Upper lobe of left lung (tissue), 6 donors: ENCODE data around the gene EPOP. TPM values are rescaled to one million over a fixed set of nuclear protein-coding genes. Genes with fewer than 3 reads are reported as not detected.

Experiments
- ATAC-seq, 2 donors: fragments of 200-7000 bp; cut with Tn5 transposase; one replicate each; pipeline ENCODE4 v1.9.1; 2022; ENCODE audit warnings: mild to moderate bottlenecking in 2 of 2, moderate library complexity in 2 of 2; ENCODE audit not compliant: low FRiP score in 2 of 2
- DNase-seq, 2 donors: peaks; one replicate each; pipeline ENCODE4 v3.0.0-alpha.2; 2019 to 2020
- H3K27ac ChIP-seq, 4 donors: fragments of 200-600 bp; sonication (generic); one replicate each; pipeline ENCODE4 v1.5.1; 2016 to 2019
- H3K27me3 ChIP-seq, 4 donors: fragments of 200-600 bp; sonication (generic); one replicate each; pipeline ENCODE4 v1.5.1; 2017 to 2019
- H3K36me3 ChIP-seq, 4 donors: fragments of 200-600 bp; sonication (generic); one replicate each; pipeline ENCODE4 v1.5.1; 2016 to 2019
- H3K4me1 ChIP-seq, 4 donors: fragments of 200-600 bp; sonication (generic); one replicate each; pipeline ENCODE4 v1.5.1; 2018 to 2019
- H3K4me3 ChIP-seq, 4 donors: fragments of 200-600 bp; sonication (generic); one replicate each; pipeline ENCODE4 v1.5.1; 2017 to 2019; ENCODE audit warnings: mild to moderate bottlenecking in 2 of 4, moderate library complexity in 1 of 4
- H3K9me3 ChIP-seq, 4 donors: fragments of 200-600 bp; sonication (generic); one replicate each; pipeline ENCODE4 v1.5.1; 2018 to 2019
- EP300 ChIP-seq, 4 donors: sonication (generic); formaldehyde crosslinking; IDR thresholded peaks; one replicate each; pipeline ENCODE4 v1.5.1; 2017; ENCODE audit warnings: antibody characterized with exemption in 4 of 4, control low read depth in 2 of 4
- POLR2A ChIP-seq, 4 donors: fragments of 450-650 bp; IDR thresholded peaks; one replicate each; pipeline ENCODE4 v1.5.1; 2016 to 2017; ENCODE audit warnings: antibody characterized with exemption in 4 of 4, mild to moderate bottlenecking in 2 of 4
- POLR2AphosphoS5 ChIP-seq, 2 donors: sonication (generic); formaldehyde crosslinking; IDR thresholded peaks; one replicate each; pipeline ENCODE4 v1.5.1; 2017; ENCODE audit warnings: antibody characterized with exemption in 2 of 2
- WGBS, 2 donors: methylation state at CpG; one replicate each; pipeline ENCODE4 v1.1.5; 2017 to 2018; 5-methylcytosine and 5-hydroxymethylcytosine counted together
- total RNA-seq, 6 donors: library from RNA; depleted of rRNA in 4 of 6; stranded (reverse); fragments of >200 nt in 4 of 6; gene quantifications; one replicate each; pipeline versions ENCODE4 v1.1.0 to v1.2.1, GENCODE V29; 2016 to 2021
- TF ChIP-seq, protein P1 (sequence below), 6 experiments: fragments of 450-650 bp in 4 of 6; fragments of 200-600 bp in 2 of 6; sonication (generic) in 2 of 6; IDR thresholded peaks; one replicate each; pipeline ENCODE4 v1.5.1; 2016 to 2019; ENCODE audit warnings: antibody characterized with exemption in 6 of 6
- donor health status: DM: no; HTN: no; CAD: no; lungs with moderate emphysema.
- donor health status: DM: no; HTN: yes; CAD: no; lungs with severe emphysema.

The EPOP gene
- total RNA-seq, 6 donors from 2014 or later, result 1.1 to 2.3 (median 1.8) TPM

DNA sequence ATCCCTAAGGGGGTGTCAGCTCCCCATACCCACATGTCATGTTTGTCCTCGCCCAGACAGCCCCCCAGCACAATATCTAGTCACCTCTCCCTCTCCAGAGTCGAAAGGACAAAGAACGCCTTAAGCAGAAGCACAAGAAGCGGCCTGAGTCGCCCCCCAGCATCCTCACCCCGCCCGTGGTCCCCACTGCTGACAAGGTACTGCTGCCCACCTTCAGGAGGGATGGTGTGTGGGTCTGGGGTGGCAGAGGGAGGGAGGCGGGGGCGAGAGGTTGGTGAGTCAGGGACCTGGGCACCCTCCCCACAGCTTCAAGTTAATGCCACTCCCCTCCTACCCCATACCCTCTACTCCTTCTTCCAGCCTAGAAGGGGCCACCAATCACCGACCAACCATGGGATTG lies 37.8 kb upstream of the EPOP start:
- no peak for ATAC-seq
- DNase-seq, result no peak
- 95 to 100% methylated on average over 6 to 9 of the region's 10 CpGs for WGBS, 2 donors

DNA sequence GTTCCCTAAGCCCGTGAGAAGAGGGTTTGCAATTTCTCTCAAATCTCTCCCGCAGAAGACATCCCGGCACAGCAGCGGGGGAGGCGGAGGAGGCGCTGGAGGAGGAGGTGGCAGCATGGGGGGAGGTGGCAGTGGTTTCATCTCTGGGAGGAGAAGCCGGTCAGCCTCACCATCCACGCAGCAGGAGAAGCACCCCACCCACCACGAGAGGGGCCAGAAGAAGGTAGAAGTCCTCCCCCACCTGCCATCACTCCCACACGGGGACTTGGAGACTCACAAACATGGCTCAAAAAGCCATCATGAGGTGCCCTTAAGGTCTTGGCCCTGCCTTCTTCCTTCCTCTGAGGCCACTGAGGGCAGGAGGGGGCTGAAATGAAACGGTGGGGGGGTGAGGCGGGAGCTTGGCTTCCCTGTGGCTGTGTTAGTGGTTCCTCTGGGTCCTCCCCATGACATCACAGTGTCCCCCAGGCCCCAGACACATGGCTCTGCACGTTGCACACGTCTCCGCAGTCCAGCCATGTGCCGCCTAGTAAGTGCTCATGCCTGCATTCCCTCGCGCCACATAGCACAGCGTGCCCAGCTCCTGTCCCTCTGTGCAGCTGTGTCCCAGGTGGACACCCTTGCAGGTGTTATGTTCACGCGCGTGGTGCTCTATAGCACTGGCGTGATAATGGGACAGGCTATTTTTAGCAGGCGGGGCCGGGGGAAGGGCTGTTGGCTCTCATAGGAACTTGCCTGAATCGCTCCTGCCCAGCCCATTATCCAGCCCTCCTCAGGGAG lies 37.2 kb upstream of the EPOP start:
- 68 to 71% methylated on average over 19 to 23 of the region's 26 CpGs for WGBS, 2 donors
- peaks cover 4 to 30% (median 21%) of the 10 kb centered on the region in 4 donors for H3K4me1 ChIP-seq
- TF ChIP-seq POLR2AphosphoS5 (IDR thresholded peaks at IDR 0.05), result no peak
- TF ChIP-seq, protein P1, sequence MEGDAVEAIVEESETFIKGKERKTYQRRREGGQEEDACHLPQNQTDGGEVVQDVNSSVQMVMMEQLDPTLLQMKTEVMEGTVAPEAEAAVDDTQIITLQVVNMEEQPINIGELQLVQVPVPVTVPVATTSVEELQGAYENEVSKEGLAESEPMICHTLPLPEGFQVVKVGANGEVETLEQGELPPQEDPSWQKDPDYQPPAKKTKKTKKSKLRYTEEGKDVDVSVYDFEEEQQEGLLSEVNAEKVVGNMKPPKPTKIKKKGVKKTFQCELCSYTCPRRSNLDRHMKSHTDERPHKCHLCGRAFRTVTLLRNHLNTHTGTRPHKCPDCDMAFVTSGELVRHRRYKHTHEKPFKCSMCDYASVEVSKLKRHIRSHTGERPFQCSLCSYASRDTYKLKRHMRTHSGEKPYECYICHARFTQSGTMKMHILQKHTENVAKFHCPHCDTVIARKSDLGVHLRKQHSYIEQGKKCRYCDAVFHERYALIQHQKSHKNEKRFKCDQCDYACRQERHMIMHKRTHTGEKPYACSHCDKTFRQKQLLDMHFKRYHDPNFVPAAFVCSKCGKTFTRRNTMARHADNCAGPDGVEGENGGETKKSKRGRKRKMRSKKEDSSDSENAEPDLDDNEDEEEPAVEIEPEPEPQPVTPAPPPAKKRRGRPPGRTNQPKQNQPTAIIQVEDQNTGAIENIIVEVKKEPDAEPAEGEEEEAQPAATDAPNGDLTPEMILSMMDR (IDR thresholded peaks at IDR 0.05), result no peak
- no peak for TF ChIP-seq POLR2A (IDR thresholded peaks at IDR 0.05)
- no peak for TF ChIP-seq EP300 (IDR thresholded peaks at IDR 0.05)
- H3K27ac ChIP-seq, result no peak overlapping the region
- ATAC-seq, result no peak
- DNase-seq, result no peak
- no peaks in the 10 kb centered on the region for H3K27me3 ChIP-seq
- H3K9me3 ChIP-seq, result no peaks in the 10 kb centered on the region
- no peak overlapping the region for H3K4me3 ChIP-seq
- H3K36me3 ChIP-seq, result peaks cover 19 to 88% (median 61%) of the 10 kb centered on the region in 4 donors

More for the DNA sequence above, 37.8 kb upstream of the EPOP start:
- peaks cover 0 to 24% (median 15%) of the 10 kb centered on the region in 4 donors for H3K4me1 ChIP-seq
- no peak overlapping the region for H3K4me3 ChIP-seq
- no peaks in the 10 kb centered on the region for H3K27me3 ChIP-seq
- TF ChIP-seq, protein P1 (IDR thresholded peaks at IDR 0.05), result no peak
- TF ChIP-seq POLR2AphosphoS5 (IDR thresholded peaks at IDR 0.05) (no peak), EP300 (IDR thresholded peaks at IDR 0.05) (no peak), POLR2A (IDR thresholded peaks at IDR 0.05) (no peak)
- H3K27ac ChIP-seq, result no peak overlapping the region
- no peaks in the 10 kb centered on the region for H3K9me3 ChIP-seq
- peaks cover 21 to 93% (median 66%) of the 10 kb centered on the region in 4 donors for H3K36me3 ChIP-seq

- Histone ChIP-seq H3K27ac (peak overlapping the region in 1 of 4 donors; percentile 38), H3K4me3 (no peak overlapping the region), H3K27me3 (peaks cover 0 to 3% (median 0%) of the 10 kb centered on the region in 4 donors), H3K9me3 (no peaks in the 10 kb centered on the region), H3K36me3 (peaks cover 13 to 78% (median 51%) of the 10 kb centered on the region in 4 donors), H3K4me1 (peaks cover 12 to 39% (median 29%) of the 10 kb centered on the region in 4 donors)
- TF ChIP-seq EP300 (IDR thresholded peaks at IDR 0.05) (no peak), POLR2AphosphoS5 (IDR thresholded peaks at IDR 0.05) (no peak), POLR2A (IDR thresholded peaks at IDR 0.05) (no peak)
- TF ChIP-seq, protein P1 (IDR thresholded peaks at IDR 0.05), result no peak
- DNase-seq, result no peak
- no peak for ATAC-seq
- WGBS, 2 donors, result 51 to 82% methylated on average over 5 of the region's 5 CpGs
Observed at GRCh38 chr17:38710985-38711384, 36.2 kb upstream of the EPOP start.

DNA sequence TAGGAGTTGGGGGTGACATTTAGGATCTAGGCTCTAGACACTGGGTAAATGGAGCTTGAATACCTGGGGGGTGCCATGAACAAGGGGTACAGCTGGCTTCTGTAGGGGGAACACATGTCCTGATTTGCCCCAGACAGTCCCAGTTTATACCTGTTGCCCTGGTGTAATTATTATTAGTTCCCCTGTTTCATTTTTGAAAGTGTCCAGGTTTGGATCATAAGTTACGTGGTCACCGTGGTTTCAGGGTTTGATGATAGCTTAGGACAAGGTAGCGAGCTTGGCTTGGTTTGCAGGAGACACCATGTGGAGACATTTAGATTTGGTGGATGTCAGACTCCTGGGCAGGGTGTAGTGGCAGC lies 35.8 kb upstream of the EPOP start:
- H3K27ac ChIP-seq, result peak overlapping the region in 1 of 4 donors; percentile 38
- TF ChIP-seq, protein P1 (IDR thresholded peaks at IDR 0.05), result no peak
- no peak for TF ChIP-seq EP300 (IDR thresholded peaks at IDR 0.05)
- TF ChIP-seq POLR2AphosphoS5 (IDR thresholded peaks at IDR 0.05), result no peak
- no peak for TF ChIP-seq POLR2A (IDR thresholded peaks at IDR 0.05)
- no peaks in the 10 kb centered on the region for H3K9me3 ChIP-seq
- ATAC-seq (no peak), DNase-seq (no peak)
- peaks cover 13 to 74% (median 48%) of the 10 kb centered on the region in 4 donors for H3K36me3 ChIP-seq
- WGBS, 2 donors, result 80 to 94% methylated on average over 1 to 3 of the region's 3 CpGs
- no peak overlapping the region for H3K4me3 ChIP-seq
- peaks cover 12 to 39% (median 29%) of the 10 kb centered on the region in 4 donors for H3K4me1 ChIP-seq
- peaks cover 0 to 3% (median 0%) of the 10 kb centered on the region in 4 donors for H3K27me3 ChIP-seq
